SH-SY5Y (cell line): ENCODE results near the gene OR6P1.

Experiments
- GATA2 ChIP-seq: IDR thresholded peaks from 2 replicates; pipeline ENCODE4 v1.6.1; 2011; ENCODE audit warnings: mild to moderate bottlenecking, low read depth, low read length
- GATA3 ChIP-seq: IDR thresholded peaks from 2 replicates; pipeline ENCODE4 v1.6.1; 2011; ENCODE audit warnings: low read depth, mild to moderate bottlenecking, low read length, moderate library complexity

DNA sequence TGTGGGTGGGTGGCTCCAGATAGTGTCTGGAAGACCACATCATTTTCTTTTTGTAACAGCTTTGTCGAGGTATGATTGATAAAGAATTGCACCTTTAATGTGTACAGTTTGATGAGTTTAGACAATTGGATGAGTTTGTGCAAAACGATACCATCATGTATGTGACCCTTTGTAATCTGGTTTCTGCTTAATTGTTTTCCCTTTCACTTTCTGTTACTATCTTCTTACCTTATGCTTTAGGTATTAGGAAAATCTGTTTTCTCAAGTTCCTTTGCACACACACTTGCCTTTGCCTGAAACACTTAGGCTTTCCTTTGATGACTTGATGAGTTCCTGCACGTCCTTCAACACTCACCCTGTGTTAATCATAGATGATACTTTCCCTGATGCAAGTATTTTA lies 41.5 kb upstream of the OR6P1 start:
- TF ChIP-seq GATA2 (no peak), GATA3 (no peak)
